ENCODE measurements around the gene LRP1. TPM values are rescaled to one million over a fixed set of nuclear protein-coding genes. Genes with fewer than 3 reads are reported as not detected.
A peak's percentile ranks its signal among the peaks of the same experiment; 100 is the strongest.

LRP1 gene
- total RNA-seq, 1 experiment from 2014 or later, result 39.0 TPM

- Histone ChIP-seq H3K9me3 (no peaks in the 10 kb centered on the region), H3K36me3 (peaks cover 22% of the 10 kb centered on the region)
Observed at GRCh38 chr12:57211791-57212700, 83.8 kb downstream of the LRP1 start.

GRCh38 chr12:57212701-57213057 lies 84.4 kb downstream of the LRP1 start:
- Histone ChIP-seq H3K27me3 (0 out of 2 replicates have a peak, but pooled peaks cover 3% of the 10 kb centered on the region), H3K36me3 (peaks cover 22% of the 10 kb centered on the region), H3K9me3 (no peaks in the 10 kb centered on the region), H3K4me3 (no peak overlapping the region)
- no peak for DNase-seq

More at GRCh38 chr12:57211791-57212700, 83.8 kb downstream of the LRP1 start:
- no peak overlapping the region for H3K4me3 ChIP-seq
- no peak for DNase-seq
- 0 out of 2 replicates have a peak, but pooled peaks cover 3% of the 10 kb centered on the region for H3K27me3 ChIP-seq

GRCh38 chr12:57213058-57213715 lies 84.9 kb downstream of the LRP1 start:
- peak; percentile 77 for DNase-seq
- H3K27me3 ChIP-seq, result 0 out of 2 replicates have a peak, but pooled peaks cover 3% of the 10 kb centered on the region
- no peak overlapping the region for H3K4me3 ChIP-seq
- peaks cover 22% of the 10 kb centered on the region for H3K36me3 ChIP-seq
- H3K9me3 ChIP-seq, result no peaks in the 10 kb centered on the region

DNA sequence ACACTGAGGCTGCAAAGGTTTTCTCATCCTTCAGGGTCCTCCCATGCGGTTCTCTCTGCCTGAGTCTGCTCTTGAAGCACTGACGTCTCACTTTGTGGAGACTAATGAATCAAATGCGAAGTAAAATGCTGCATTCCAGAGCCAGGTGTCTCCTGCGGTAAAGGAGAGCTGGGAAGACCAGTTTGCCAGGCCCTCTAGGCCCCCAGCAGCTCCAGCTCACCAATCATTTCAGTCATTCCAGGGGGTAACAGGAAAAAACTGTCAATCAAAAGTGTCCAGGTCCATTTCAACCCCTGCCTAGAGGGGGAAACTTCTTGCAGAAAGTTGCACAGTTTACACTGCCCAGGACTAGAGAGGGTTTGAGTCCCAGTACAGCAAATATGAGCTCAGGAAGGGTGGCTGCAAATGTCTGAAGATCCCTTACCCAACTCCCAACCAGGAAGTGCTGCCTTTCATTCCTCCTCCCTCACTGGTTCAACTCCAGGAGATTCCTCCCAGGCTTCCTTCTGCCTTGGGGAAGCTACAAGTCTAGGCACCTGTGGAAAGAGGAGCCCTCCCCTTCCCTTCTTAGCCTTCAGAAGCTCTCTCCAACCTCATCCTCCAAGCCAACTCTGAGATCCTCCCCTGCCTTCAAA lies 85.6 kb downstream of the LRP1 start:
- H3K4me3 ChIP-seq, result no peak overlapping the region
- H3K9me3 ChIP-seq, result no peaks in the 10 kb centered on the region
- H3K36me3 ChIP-seq, result peaks cover 22% of the 10 kb centered on the region
- DNase-seq, result no peak
- 0 out of 2 replicates have a peak, but pooled peaks cover 3% of the 10 kb centered on the region for H3K27me3 ChIP-seq

DNA sequence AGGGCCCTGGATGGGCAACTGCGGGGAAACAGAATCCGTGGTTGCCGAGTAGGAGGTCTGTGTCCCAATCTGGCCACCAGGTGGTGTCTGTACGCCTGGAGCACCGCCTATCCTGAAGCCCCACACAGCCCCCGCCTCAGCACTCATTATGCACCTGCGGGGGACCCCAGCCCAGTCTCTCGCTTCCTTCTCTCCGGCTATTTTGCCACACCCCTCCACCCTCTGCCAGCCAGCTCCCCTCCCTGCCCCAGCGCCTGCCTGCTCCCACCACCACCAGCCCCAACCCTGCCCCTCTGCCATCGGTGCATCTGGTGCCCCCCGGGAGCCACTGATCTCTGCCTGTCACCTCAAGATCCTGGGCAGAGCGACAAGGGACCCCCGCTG lies 86.1 kb downstream of the LRP1 start:
- H3K4me3 ChIP-seq, result no peak overlapping the region
- peaks cover 19% of the 10 kb centered on the region for H3K36me3 ChIP-seq
- DNase-seq, result peak; percentile 44
- 0 out of 2 replicates have a peak, but pooled peaks cover 3% of the 10 kb centered on the region for H3K27me3 ChIP-seq
- H3K9me3 ChIP-seq, result no peaks in the 10 kb centered on the region

GRCh38 chr12:57215065-57215464 lies 86.8 kb downstream of the LRP1 start:
- Histone ChIP-seq H3K27me3 (0 out of 2 replicates have a peak, but pooled peaks cover 3% of the 10 kb centered on the region), H3K9me3 (no peaks in the 10 kb centered on the region), H3K36me3 (peaks cover 17% of the 10 kb centered on the region), H3K4me3 (no peak overlapping the region)
- DNase-seq, result no peak

DNA sequence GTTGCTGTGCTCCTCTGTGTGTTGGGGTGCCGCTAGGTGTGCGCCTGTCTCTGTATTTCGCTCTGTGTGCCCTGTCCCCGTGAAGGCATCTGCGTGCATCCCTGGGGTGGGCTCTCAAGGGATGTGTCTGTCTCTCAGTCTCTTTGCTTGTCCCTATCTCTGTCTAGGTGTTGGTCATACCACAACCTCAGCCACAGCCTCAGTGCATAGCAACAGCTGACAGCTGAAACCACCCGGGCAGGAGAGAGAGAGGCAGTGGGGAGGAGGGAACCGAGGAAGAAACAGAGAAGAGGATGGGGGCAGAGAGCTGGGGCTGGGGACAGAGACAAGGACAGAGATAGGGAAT lies 87.4 kb downstream of the LRP1 start:
- Histone ChIP-seq H3K9me3 (no peaks in the 10 kb centered on the region), H3K27me3 (0 out of 2 replicates have a peak, but pooled peaks cover 3% of the 10 kb centered on the region), H3K36me3 (peaks cover 17% of the 10 kb centered on the region), H3K4me3 (no peak overlapping the region)
- DNase-seq, result peak; percentile 28

GRCh38 chr12:57216014-57216911 lies 88.0 kb downstream of the LRP1 start, which contains the start of gene NXPH4:
Gene NXPH4, plus strand, starts transcription at chr12:57216794. Its CDS starts 176 bp downstream, at chr12:57216970.
- no peaks in the 10 kb centered on the region for H3K9me3 ChIP-seq
- H3K27me3 ChIP-seq, result 0 out of 2 replicates have a peak, but pooled peaks cover 3% of the 10 kb centered on the region
- H3K36me3 ChIP-seq, result peaks cover 17% of the 10 kb centered on the region
- H3K4me3 ChIP-seq, result peak within 1 kb of the TSS; percentile 55
- peak; percentile 54 for DNase-seq

DNA sequence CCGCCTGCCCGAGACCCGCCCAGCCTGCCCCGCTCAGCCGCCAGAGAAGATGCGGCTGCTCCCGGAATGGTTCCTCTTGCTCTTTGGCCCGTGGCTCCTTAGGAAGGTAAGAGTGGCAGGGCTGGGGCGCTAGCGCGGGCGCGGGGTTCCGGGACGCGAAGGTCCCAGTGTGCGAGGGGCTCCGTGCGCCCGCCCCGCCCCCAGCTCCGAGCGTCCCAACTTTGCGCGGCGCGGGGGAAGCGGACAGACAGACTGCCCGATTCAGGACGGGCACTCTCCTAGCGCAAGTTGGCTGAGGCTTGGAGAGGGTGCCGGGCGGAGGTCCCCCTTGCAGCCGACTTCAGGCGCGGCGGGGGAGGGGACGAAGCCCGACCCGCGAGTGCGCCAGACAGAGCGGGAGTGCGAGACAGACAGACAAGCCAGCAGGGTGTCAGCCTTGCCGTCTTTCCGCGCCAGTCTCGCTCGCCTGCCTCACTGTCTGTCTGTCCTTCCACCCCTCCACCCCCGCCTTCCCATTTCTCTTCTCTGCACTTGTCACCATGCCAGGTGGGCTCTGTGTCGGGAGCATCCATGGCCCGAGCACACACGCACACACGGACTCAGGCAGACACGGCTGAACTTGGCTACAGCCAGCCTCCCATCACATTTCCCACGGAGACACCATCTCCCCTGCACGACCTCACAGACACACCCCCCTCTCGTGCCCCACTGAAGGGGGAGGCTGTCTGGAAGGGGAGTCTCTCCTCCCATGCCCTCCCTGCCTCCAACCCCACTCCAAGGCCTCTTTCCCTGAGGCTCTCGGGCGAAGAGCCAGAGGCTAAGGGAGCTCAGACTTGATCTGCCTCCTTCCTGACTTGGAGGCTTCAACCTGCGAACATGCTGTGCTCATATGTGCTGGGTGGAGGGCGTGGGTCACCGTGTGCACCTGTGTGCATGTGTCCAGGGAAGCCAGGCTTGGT lies 88.9 kb downstream of the LRP1 start:
- peak; percentile 23 for DNase-seq
- H3K9me3 ChIP-seq, result no peaks in the 10 kb centered on the region
- H3K4me3 ChIP-seq, result peak overlapping the region; percentile 55
- peaks cover 12% of the 10 kb centered on the region for H3K36me3 ChIP-seq
- H3K27me3 ChIP-seq, result 0 out of 2 replicates have a peak, but pooled peaks cover 3% of the 10 kb centered on the region

DNA sequence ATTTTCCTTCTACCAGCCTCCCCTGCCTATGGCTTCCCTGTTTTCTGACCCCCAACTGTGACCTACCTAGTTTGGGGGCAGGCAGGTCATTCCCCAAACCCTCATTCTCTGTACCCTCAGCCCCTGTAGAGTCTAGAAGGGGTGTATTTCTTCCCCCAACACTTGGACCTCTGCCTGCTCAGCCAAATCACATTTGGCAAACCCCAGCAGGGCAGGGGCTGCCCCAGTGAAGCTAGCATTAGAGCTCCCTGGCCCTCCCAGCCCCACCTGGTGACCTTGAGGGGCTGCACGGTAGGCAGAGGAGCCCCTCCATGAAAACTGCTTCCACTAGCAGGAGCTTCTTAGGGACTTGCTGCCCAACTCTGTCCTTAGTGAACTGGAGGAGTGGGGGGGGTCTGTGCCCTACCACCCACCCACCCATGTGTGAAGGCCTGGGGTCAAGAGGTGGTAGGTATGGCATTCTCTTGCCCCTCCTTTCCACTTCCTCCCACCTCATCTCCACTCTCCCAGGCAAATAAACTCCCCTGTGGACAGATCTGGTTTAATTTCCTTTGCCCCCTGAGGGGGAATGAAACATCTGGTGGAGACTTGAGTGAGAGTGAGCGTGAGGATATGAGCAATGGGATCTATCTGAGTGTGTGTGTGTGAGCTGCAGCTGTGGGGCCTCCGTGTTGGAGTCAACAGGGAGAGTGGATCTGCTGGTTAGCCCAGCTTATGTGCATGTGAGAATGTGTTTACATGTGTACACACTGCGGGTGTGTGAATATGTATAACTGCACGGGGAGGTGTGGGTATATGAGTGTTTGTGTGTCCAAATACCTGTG lies 90.0 kb downstream of the LRP1 start:
- Histone ChIP-seq H3K27me3 (0 out of 2 replicates have a peak, but pooled peaks cover 3% of the 10 kb centered on the region), H3K4me3 (no peak overlapping the region), H3K9me3 (no peaks in the 10 kb centered on the region), H3K36me3 (peaks cover 8% of the 10 kb centered on the region)
- DNase-seq, result no peak

GRCh38 chr12:57219205-57219992 lies 91.1 kb downstream of the LRP1 start:
- Histone ChIP-seq H3K4me3 (no peak overlapping the region), H3K9me3 (no peaks in the 10 kb centered on the region), H3K36me3 (no peaks in the 10 kb centered on the region), H3K27me3 (0 out of 2 replicates have a peak, but pooled peaks cover 3% of the 10 kb centered on the region)
- no peak for DNase-seq

GRCh38 chr12:57219993-57220754 lies 91.9 kb downstream of the LRP1 start:
- no peak for DNase-seq
- Histone ChIP-seq H3K4me3 (no peak overlapping the region), H3K9me3 (no peaks in the 10 kb centered on the region), H3K27me3 (0 out of 2 replicates have a peak, but pooled peaks cover 3% of the 10 kb centered on the region), H3K36me3 (no peaks in the 10 kb centered on the region)

- no peaks in the 10 kb centered on the region for H3K36me3 ChIP-seq
- H3K4me3 ChIP-seq, result no peak overlapping the region
- DNase-seq, result no peak
- no peaks in the 10 kb centered on the region for H3K9me3 ChIP-seq
- H3K27me3 ChIP-seq, result 0 out of 2 replicates have a peak, but pooled peaks cover 3% of the 10 kb centered on the region
Observed at GRCh38 chr12:57220770-57221168, 92.5 kb downstream of the LRP1 start.

Data from MG63 (cell line).